Measurements from ENCODE around the gene CD93.

Gene CD93

DNA sequence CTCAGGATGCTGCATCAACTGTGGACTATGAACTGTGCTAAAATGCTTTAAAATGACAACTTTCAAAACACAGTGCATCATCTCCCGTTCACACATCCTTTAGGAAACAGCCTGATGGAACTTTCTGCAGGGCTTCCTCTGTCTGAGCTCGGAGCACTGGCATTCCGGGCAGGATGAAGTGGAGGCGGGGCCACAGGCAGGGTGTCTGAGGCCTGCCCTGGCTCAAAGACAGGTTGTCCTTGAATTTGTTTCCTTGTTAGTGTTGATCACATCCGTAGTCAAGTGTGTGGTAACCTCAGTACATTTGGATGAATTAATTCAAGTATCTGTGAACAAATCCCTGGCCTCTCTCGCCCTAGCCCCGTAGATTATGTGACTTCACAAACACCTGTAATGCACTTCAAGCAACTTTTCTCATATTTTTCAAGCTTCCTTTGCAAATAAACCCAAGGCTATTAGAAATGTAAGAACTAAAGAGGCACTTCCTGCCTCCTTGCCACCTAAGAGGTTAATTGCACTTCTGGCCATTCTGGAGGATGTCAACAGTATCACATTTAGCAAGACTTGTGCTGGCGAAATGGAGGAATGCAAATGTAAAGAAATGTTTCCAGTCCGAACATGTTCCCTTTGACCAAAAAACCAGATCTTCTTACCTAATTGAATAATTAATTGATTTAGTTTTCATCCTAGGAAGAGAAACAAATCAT, 3.1 kb downstream of the CD93 start:
- no peak for DNase-seq

DNA sequence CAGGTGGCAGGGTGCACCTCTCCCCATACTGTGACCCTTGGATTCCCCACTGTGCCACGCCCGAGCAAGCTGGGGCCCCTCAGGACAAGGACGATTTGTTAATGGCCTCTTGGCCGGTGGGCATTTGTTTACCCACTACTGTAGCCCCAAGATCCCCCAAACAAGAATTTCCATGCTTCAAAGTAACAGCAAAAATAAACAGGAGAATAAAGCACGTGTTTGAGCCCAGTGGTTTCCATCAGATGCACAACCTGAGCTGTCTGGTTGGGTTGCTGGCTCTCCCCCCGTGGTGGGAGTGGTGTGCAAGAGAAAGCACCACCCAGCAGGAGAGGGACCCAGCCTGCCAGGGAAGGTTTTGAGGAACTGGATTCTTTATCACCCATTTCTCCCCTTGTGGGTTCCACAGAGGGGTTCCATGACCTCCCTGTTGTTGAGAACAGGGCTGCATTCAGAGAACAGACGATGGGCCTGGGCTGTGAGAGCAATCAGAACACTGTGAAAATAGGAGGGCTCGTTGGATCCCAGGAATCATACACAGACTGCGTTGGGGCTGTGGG, 4.8 kb downstream of the CD93 start:
- no peak for DNase-seq

GRCh38 chr20:23080521-23080920, 5.6 kb downstream of the CD93 start:
- DNase-seq = no peak

DNA sequence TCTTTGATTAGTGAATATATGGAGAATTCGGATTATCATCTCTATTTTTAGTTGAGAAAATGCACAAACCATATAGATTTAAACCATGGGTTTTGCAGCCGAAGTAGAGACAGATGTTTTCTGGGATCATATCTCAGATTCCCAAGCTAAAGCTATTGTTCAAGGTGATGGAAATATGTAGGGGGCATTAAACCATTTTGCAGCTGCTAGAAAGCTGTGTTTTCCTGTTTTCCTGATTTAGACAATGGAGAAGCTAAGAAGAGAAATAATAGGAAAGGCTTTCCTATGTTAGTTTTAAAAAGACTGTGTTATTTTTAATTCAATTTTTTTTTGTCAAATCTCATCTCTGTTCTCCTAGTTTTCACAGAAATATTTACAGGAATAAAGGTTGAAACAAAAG, 6.2 kb downstream of the CD93 start:
- DNase-seq = no peak

- DNase-seq = peak; percentile 56
These were observed 7.1 kb downstream of the CD93 start for GRCh38 chr20:23079016-23079351.

GRCh38 chr20:23078351-23079015, 7.6 kb downstream of the CD93 start:
- DNase-seq = peak; percentile 56

GRCh38 chr20:23077277-23077676, 8.8 kb downstream of the CD93 start:
- no peak for DNase-seq

DNA sequence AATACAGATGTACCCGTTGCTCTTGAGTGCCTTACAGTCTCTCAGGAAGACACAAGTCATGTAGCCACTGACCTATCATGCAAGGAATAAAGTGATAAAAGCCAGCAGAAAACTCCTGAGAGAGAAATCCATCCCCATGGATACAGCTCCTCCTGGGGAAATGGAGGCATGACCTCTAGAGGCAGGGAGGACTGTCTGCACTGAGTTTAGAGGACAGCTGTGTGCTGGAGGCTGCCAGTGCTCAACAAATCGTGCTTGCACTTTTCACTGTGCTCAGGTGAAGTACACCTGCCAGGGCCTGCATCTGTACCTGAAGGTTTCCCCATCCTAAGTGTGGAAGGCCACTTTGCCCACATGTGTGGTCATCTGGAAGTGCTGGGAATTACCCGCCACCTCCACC, 12.1 kb downstream of the CD93 start:
- DNase-seq = no peak

GRCh38 chr20:23072892-23073586, 13.1 kb downstream of the CD93 start:
- DNase-seq = no peak

DNA sequence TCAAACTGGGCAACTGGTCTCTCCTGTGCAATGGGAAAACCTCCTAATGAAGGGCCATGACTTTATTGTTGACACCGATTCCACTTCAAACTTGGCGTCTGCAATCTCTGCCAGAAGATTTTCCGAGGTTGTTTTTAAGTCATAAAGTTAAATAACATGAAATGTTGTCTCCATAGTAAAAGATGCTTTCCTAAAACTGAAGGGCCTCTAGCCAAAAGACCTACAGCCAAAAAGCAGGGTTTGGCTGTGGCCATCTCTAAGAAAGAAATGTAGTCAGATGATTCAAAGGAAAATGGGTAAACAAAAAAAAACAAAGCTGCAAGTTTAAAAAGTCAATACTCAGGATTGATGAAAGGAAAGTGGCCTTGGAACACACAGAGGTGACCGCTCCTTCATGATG, 14.1 kb downstream of the CD93 start:
- DNase-seq = no peak

GRCh38 chr20:23071398-23071797, 14.7 kb downstream of the CD93 start:
- DNase-seq = no peak

- no peak for DNase-seq
These were observed 17.0 kb downstream of the CD93 start for GRCh38 chr20:23069108-23069507.

GRCh38 chr20:23068283-23068682, 17.8 kb downstream of the CD93 start:
- DNase-seq = no peak

DNA sequence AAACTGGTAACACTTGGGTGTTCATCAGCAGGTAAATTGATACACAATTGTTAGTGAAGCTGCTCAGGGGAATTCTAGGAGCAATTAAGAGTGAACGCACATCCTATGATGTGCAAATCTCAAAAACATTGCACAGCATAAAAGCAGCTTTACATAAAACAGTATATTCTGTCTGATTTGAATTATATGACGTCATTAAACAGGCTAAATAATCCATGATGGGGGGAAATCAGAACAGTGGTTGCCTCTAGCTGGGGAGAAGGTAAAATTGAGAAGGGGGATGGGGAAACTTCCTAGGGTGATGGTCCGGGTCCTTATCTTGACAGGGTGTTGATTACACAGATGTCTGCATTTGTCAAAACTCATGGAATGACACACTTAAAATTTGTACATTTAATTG, 19.4 kb downstream of the CD93 start:
- DNase-seq = no peak

GRCh38 chr20:23065266-23066201, 20.6 kb downstream of the CD93 start:
- DNase-seq = no peak

DNA sequence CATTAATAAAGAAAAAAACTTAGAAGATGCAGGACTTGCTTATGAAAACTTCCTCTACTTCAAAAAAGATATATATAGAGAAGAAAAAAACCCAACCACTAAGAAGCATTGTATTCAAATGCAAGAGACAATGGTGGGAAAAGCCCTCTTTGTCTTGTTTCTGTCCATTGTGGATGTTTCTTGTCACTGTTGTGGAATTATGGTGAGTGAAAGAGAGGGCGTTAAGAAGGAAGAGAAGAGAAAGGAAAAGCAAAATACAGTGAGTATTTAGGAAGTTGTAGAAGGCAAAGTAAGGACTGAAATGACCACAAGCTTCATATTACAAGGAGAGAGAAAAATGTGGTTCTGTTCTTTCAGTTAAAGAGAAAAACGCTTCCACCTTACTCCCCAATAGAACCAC, 22.5 kb downstream of the CD93 start:
- no peak for DNase-seq

- DNase-seq = no peak
These were observed 23.0 kb downstream of the CD93 start for GRCh38 chr20:23063168-23063567.

DNA sequence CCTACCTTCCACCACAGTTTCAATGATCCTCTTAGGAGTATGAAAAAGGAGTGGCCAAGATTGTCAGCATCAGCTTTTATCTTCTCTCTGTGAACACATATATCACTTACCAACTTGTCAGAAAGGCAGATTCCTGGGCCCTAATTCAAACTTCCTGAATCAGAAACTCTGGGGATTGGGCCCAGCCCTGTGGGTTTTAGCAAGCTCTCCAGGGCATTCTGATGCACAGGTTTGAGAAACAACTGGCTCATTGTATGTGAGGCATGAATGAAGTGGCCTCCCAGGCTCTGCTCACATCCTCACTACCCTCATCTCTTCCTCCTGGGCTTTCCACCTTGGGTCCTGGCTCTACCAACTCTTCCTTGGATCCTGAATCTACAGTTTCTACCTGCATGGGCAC, 23.5 kb downstream of the CD93 start:
- DNase-seq = no peak

GRCh38 chr20:23061734-23062561, 24.2 kb downstream of the CD93 start:
- no peak for DNase-seq

GRCh38 chr20:23061262-23061661, 24.9 kb downstream of the CD93 start:
- DNase-seq = no peak

- no peak for DNase-seq
These were observed 25.5 kb downstream of the CD93 start for GRCh38 chr20:23060629-23061028.

- no peak for DNase-seq
These were observed 26.3 kb downstream of the CD93 start for GRCh38 chr20:23059846-23060245.

All from NCI-H1436 (cell line).